Measurements from ENCODE around the gene PEX1. TPM values are rescaled to one million over a fixed set of nuclear protein-coding genes. Genes with fewer than 3 reads are reported as not detected.
"Not testable (repeated sequence)": the region's sequence is repeated elsewhere in the genome, so short reads cannot be mapped to it uniquely, and the experiment has no call there.

Gene PEX1
- total RNA-seq, 1 experiment from 2014 or later = 20.2 TPM

DNA sequence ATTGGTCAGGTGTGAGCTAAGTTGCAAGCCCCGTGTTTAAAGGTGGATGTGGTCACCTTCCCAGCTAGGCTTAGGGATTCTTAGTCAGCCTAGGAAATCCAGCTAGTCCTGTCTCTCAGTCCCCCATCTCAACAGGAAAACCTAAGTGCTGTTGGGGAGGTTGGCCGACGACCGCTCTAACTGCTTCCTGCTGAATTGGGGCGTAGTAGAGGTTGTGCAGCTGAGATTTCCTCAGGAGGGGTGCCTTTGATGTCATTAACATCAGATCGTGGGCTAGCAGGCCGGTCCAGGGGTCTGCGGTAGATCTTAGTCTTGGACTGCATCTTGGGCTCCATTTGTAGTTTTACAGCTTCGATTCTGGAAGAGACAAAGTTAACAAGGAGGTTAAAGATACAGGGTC lies 59.7 kb downstream of the PEX1 start:
- H2AFZ ChIP-seq; H3K9me2 ChIP-seq (ENCODE audit: insufficient read depth); POLR2A ChIA-PET (ENCODE audit: unreplicated experiment); intact Hi-C loops (cut with micrococcal nuclease; ENCODE audit: unreplicated experiment); H3K4me2 ChIP-seq; H3K79me2 ChIP-seq (ENCODE audit: low read depth); H3K9me3 ChIP-seq (ENCODE audit: insufficient read depth, low read depth); H4K20me1 ChIP-seq (ENCODE audit: insufficient read depth); H3K4me3 ChIP-seq; H3K36me3 ChIP-seq (ENCODE audit: low read depth); H3K27ac ChIP-seq; CTCF ChIA-PET; BruUV-seq (replicated peaks); DNase-seq; H3K27me3 ChIP-seq (ENCODE audit: insufficient read depth, low read depth): not testable (repeated sequence)
- H3F3A ChIP-seq (ENCODE audit: insufficient read depth, low read depth) = peaks cover 12% of the 10 kb centered on the region; the same call in 1 of the 2 replicates
- H3K4me1 ChIP-seq (replicated peaks; ENCODE audit: insufficient read depth) = peaks cover 33% of the 10 kb centered on the region

DNA sequence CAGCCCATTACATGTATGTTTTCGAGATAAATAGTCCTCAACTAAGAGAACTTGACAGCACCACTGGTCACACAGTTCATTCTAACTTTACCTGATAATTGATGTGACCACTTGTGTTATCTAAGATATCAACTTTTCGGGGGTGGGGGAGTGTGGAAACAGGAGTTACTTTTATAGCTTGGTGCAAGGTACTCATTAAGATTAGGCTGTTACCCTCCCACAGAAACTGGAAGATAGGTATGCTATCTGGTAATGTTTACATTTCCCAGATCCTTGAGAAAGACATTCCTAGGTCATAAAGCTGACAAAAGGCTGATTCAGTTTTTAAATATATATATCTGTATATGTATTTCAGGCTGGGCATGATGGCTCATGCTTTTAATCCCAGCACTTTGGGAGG lies 61.6 kb downstream of the PEX1 start:
- Histone ChIP-seq H3K9me3 (ENCODE audit: insufficient read depth, low read depth) (no peaks in the 10 kb centered on the region), H3K27ac (no peak overlapping the region), H3F3A (ENCODE audit: insufficient read depth, low read depth) (peaks cover 7% of the 10 kb centered on the region; the same call in 1 of the 2 replicates), H3K4me1 (replicated peaks; ENCODE audit: insufficient read depth) (peaks cover 15% of the 10 kb centered on the region), H3K4me3 (no peak overlapping the region), H3K36me3 (ENCODE audit: low read depth) (no peaks in the 10 kb centered on the region), H3K79me2 (ENCODE audit: low read depth) (no peaks in the 10 kb centered on the region), H3K9me2 (ENCODE audit: insufficient read depth) (no peaks in the 10 kb centered on the region), H3K4me2 (no peak overlapping the region), H2AFZ (no peak overlapping the region), H3K27me3 (ENCODE audit: insufficient read depth, low read depth) (no peaks in the 10 kb centered on the region), H4K20me1 (ENCODE audit: insufficient read depth) (no peaks in the 10 kb centered on the region)
- BruUV-seq (replicated peaks) = no TSS peak
- ChIA-PET POLR2A (ENCODE audit: unreplicated experiment) (interaction anchor here (0.6 kb wide), 1 partner anchor 47 kb away, joined by 5 read pairs; no protein-coding TSS in a partner anchor), CTCF (no interaction called here)
- TF ChIP-seq, protein P1, sequence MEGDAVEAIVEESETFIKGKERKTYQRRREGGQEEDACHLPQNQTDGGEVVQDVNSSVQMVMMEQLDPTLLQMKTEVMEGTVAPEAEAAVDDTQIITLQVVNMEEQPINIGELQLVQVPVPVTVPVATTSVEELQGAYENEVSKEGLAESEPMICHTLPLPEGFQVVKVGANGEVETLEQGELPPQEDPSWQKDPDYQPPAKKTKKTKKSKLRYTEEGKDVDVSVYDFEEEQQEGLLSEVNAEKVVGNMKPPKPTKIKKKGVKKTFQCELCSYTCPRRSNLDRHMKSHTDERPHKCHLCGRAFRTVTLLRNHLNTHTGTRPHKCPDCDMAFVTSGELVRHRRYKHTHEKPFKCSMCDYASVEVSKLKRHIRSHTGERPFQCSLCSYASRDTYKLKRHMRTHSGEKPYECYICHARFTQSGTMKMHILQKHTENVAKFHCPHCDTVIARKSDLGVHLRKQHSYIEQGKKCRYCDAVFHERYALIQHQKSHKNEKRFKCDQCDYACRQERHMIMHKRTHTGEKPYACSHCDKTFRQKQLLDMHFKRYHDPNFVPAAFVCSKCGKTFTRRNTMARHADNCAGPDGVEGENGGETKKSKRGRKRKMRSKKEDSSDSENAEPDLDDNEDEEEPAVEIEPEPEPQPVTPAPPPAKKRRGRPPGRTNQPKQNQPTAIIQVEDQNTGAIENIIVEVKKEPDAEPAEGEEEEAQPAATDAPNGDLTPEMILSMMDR (conservative IDR thresholded peaks at IDR 0.05) = no peak
- TF ChIP-seq EZH2 (IDR thresholded peaks at IDR 0.05; ENCODE audit: low read depth) = no peak
- peak in 1 of 2 experiments; percentile 72 for DNase-seq
- intact Hi-C loops (cut with micrococcal nuclease; ENCODE audit: unreplicated experiment) = no loop called here

DNA sequence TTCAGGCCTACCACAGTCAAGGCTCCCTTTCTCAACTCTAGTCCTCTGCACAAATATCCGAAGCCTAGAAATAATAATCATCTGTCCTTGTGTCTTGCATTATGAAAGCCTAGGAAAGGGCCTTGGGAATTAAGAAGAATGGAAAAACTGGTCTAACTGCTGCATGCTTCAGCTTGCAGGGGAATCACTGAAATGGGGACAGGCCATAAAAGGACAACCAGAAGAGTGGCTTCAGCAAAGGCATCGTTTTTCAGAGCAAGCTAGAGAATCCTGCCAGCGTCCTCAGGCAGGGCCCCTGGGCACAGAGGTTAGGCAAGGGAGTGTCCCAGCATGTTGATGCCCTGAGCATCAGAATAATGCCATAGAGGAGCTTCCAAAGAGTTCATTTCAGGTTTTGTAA lies 63.8 kb downstream of the PEX1 start:
- intact Hi-C loops (cut with micrococcal nuclease; ENCODE audit: unreplicated experiment) = loop anchor here (5.0 kb wide), 2 partner anchors 63 to 768 kb away; partner anchors contain the start of genes PEX1, RBM48 and VPS50
- Histone ChIP-seq H3K4me3 (no peak overlapping the region), H2AFZ (0 out of 2 replicates have a peak overlapping the region, but pooled peaks have one; percentile 57), H3K36me3 (ENCODE audit: low read depth) (no peaks in the 10 kb centered on the region), H4K20me1 (ENCODE audit: insufficient read depth) (no peaks in the 10 kb centered on the region; the same call in 1 of the 2 replicates), H3F3A (ENCODE audit: insufficient read depth, low read depth) (peaks cover 20% of the 10 kb centered on the region; the same call in 1 of the 2 replicates), H3K79me2 (ENCODE audit: low read depth) (no peaks in the 10 kb centered on the region), H3K9me3 (ENCODE audit: insufficient read depth, low read depth) (no peaks in the 10 kb centered on the region), H3K4me1 (replicated peaks; ENCODE audit: insufficient read depth) (peaks cover 33% of the 10 kb centered on the region), H3K27me3 (ENCODE audit: insufficient read depth, low read depth) (no peaks in the 10 kb centered on the region), H3K9me2 (ENCODE audit: insufficient read depth) (no peaks in the 10 kb centered on the region), H3K4me2 (peak overlapping the region; percentile 15), H3K27ac (peak overlapping the region; percentile 52)
- ChIA-PET CTCF (interaction anchor here (0.6 kb wide), 1 partner anchor 287 kb away, joined by 3 read pairs; no protein-coding TSS in a partner anchor), POLR2A (ENCODE audit: unreplicated experiment) (interaction anchor here (0.7 kb wide), 1 partner anchor 408 kb away, joined by 5 read pairs; no protein-coding TSS in a partner anchor)
- no TSS peak for BruUV-seq (replicated peaks)
- TF ChIP-seq, protein P1 (conservative IDR thresholded peaks at IDR 0.05) = no peak
- TF ChIP-seq EZH2 (IDR thresholded peaks at IDR 0.05; ENCODE audit: low read depth) = no peak
- peak; percentile 18 to 63 for DNase-seq

GRCh38 chr7:92462560-92462959 lies 65.8 kb downstream of the PEX1 start:
- H3K27me3 ChIP-seq (ENCODE audit: insufficient read depth, low read depth) = no peaks in the 10 kb centered on the region
- CTCF ChIA-PET = no interaction called here
- H3K27ac ChIP-seq = no peak overlapping the region
- no peaks in the 10 kb centered on the region; the same call in 1 of the 2 replicates for H4K20me1 ChIP-seq (ENCODE audit: insufficient read depth)
- H3K79me2 ChIP-seq (ENCODE audit: low read depth) = no peaks in the 10 kb centered on the region
- no peak overlapping the region for H3K4me2 ChIP-seq
- H3K9me3 ChIP-seq (ENCODE audit: insufficient read depth, low read depth) = no peaks in the 10 kb centered on the region
- DNase-seq = no peak
- POLR2A ChIA-PET (ENCODE audit: unreplicated experiment) = no interaction called here
- no peak overlapping the region for H3K4me3 ChIP-seq
- no peaks in the 10 kb centered on the region for H3K9me2 ChIP-seq (ENCODE audit: insufficient read depth)
- H3K4me1 ChIP-seq (replicated peaks; ENCODE audit: insufficient read depth) = peaks cover 34% of the 10 kb centered on the region
- no peaks in the 10 kb centered on the region for H3K36me3 ChIP-seq (ENCODE audit: low read depth)
- BruUV-seq (replicated peaks) = no TSS peak
- peaks cover 22% of the 10 kb centered on the region; the same call in 1 of the 2 replicates for H3F3A ChIP-seq (ENCODE audit: insufficient read depth, low read depth)
- TF ChIP-seq EZH2 (IDR thresholded peaks at IDR 0.05; ENCODE audit: low read depth) = no peak
- TF ChIP-seq, protein P1 (conservative IDR thresholded peaks at IDR 0.05) = no peak
- H2AFZ ChIP-seq = no peak overlapping the region
- intact Hi-C loops (cut with micrococcal nuclease; ENCODE audit: unreplicated experiment) = loop anchor here (5.0 kb wide), 2 partner anchors 65 to 770 kb away; partner anchors contain the start of genes PEX1, RBM48 and VPS50
